ENCODE measurements around the gene RUNDC3A. TPM values are rescaled to one million over a fixed set of nuclear protein-coding genes. Genes with fewer than 3 reads are reported as not detected.

Gene RUNDC3A
- total RNA-seq, 1 experiment from 2014 or later = 3.6 TPM

GRCh38 chr17:44281570-44281969, 26.8 kb upstream of the RUNDC3A start:
- CTCF ChIA-PET = interaction anchor here (1.3 kb wide), 1 partner anchor 13 kb away, joined by 3 read pairs; no protein-coding TSS in a partner anchor
- Histone ChIP-seq H3K4me3 (ENCODE audit: low read depth in 2 of 2, low read length in 2 of 2) (no peak overlapping the region), H3K4me1 (ENCODE audit: control insufficient read depth, insufficient read depth, low read length) (no peaks in the 10 kb centered on the region), H3K9me3 (ENCODE audit: control insufficient read depth, insufficient read depth, low read depth, low read length) (no peaks in the 10 kb centered on the region), H3K27me3 (ENCODE audit: control insufficient read depth, insufficient read depth, low read length) (no peaks in the 10 kb centered on the region), H3K36me3 (ENCODE audit: control insufficient read depth, insufficient read depth, low read length) (no peaks in the 10 kb centered on the region), H3K27ac (ENCODE audit: low read length) (no peak overlapping the region)
- in situ Hi-C loops (cut with HindIII; ENCODE audit: low pct_unique_long_range_greater_than_20kb, low sequenced_read_pairs) = no loop called here
- POLR2A ChIA-PET = no interaction called here
- ATAC-seq (no peak), DNase-seq (ENCODE audit: low read depth, low spot score) (no peak)
- TF ChIP-seq POLR2AphosphoS5 (IDR thresholded peaks at IDR 0.05; ENCODE audit: low read depth, low read length) (no peak), SIN3A (IDR thresholded peaks at IDR 0.05; ENCODE audit: borderline replicate concordance, insufficient read depth, low read depth, low read length) (no peak), REST (IDR thresholded peaks at IDR 0.05; ENCODE audit: insufficient read depth in 1 of 2, low read depth in 2 of 2, low read length in 1 of 2) (no peak), TCF7L2 (IDR thresholded peaks at IDR 0.05; ENCODE audit: low read depth, low read length) (no peak)
- TF ChIP-seq, protein P1, sequence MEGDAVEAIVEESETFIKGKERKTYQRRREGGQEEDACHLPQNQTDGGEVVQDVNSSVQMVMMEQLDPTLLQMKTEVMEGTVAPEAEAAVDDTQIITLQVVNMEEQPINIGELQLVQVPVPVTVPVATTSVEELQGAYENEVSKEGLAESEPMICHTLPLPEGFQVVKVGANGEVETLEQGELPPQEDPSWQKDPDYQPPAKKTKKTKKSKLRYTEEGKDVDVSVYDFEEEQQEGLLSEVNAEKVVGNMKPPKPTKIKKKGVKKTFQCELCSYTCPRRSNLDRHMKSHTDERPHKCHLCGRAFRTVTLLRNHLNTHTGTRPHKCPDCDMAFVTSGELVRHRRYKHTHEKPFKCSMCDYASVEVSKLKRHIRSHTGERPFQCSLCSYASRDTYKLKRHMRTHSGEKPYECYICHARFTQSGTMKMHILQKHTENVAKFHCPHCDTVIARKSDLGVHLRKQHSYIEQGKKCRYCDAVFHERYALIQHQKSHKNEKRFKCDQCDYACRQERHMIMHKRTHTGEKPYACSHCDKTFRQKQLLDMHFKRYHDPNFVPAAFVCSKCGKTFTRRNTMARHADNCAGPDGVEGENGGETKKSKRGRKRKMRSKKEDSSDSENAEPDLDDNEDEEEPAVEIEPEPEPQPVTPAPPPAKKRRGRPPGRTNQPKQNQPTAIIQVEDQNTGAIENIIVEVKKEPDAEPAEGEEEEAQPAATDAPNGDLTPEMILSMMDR (IDR thresholded peaks at IDR 0.05) = no peak
- intact Hi-C loops (cut with micrococcal nuclease; ENCODE audit: unreplicated experiment) = no loop called here
- BruUV-seq (replicated peaks) = no TSS peak

DNA sequence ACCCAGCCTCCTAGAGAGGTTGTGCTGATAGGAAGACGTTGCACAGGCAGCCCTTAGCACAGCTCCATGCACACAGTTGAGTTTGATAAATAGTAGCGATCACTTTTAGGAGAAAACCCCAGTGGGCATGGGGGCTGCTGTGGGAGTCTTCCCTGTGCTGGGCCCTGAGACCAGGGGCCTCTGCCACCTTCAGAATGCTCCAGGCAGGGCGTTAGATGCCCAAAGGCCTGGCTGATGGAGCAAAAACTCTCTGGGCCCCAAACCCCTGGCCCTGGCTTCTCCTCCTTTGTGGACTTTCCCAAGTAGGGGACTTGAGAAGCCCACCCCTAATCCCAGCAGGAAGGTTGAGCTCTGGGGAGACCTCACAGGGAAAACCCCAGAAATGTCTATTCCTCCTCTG, 26.1 kb upstream of the RUNDC3A start:
- in situ Hi-C loops (cut with HindIII; ENCODE audit: low pct_unique_long_range_greater_than_20kb, low sequenced_read_pairs) = no loop called here
- no peak for TF ChIP-seq TCF7L2 (IDR thresholded peaks at IDR 0.05; ENCODE audit: low read depth, low read length)
- TF ChIP-seq SIN3A (IDR thresholded peaks at IDR 0.05; ENCODE audit: borderline replicate concordance, insufficient read depth, low read depth, low read length) = no peak
- no peak for TF ChIP-seq REST (IDR thresholded peaks at IDR 0.05; ENCODE audit: insufficient read depth in 1 of 2, low read depth in 2 of 2, low read length in 1 of 2)
- TF ChIP-seq POLR2AphosphoS5 (IDR thresholded peaks at IDR 0.05; ENCODE audit: low read depth, low read length) = no peak
- TF ChIP-seq, protein P1 (IDR thresholded peaks at IDR 0.05) = no peak
- ATAC-seq (no peak), DNase-seq (ENCODE audit: low read depth, low spot score) (no peak)
- no TSS peak for BruUV-seq (replicated peaks)
- H3K27me3 ChIP-seq (ENCODE audit: control insufficient read depth, insufficient read depth, low read length) = no peaks in the 10 kb centered on the region
- intact Hi-C loops (cut with micrococcal nuclease; ENCODE audit: unreplicated experiment) = no loop called here
- H3K4me1 ChIP-seq (ENCODE audit: control insufficient read depth, insufficient read depth, low read length) = no peaks in the 10 kb centered on the region
- H3K36me3 ChIP-seq (ENCODE audit: control insufficient read depth, insufficient read depth, low read length) = no peaks in the 10 kb centered on the region
- no peak overlapping the region for H3K27ac ChIP-seq (ENCODE audit: low read length)
- CTCF ChIA-PET = no interaction called here
- H3K9me3 ChIP-seq (ENCODE audit: control insufficient read depth, insufficient read depth, low read depth, low read length) = no peaks in the 10 kb centered on the region
- POLR2A ChIA-PET = no interaction called here
- no peak overlapping the region for H3K4me3 ChIP-seq (ENCODE audit: low read depth in 2 of 2, low read length in 2 of 2)

Data from Panc1 (cell line).